Measurements from ENCODE around the gene KLHL20.

KLHL20 gene

GRCh38 chr1:173821680-173822079 is 106.9 kb downstream of the KLHL20 start:
- no peak overlapping the region for H3K4me3 ChIP-seq (replicated peaks; ENCODE audit: low read depth, low read length)
- H3K27me3 ChIP-seq (replicated peaks; ENCODE audit: control insufficient read depth, insufficient read depth, low read length) = no peaks in the 10 kb centered on the region
- no peak for DNase-seq (ENCODE audit: extremely low read depth, insufficient read length)
- TF ChIP-seq, protein P1, sequence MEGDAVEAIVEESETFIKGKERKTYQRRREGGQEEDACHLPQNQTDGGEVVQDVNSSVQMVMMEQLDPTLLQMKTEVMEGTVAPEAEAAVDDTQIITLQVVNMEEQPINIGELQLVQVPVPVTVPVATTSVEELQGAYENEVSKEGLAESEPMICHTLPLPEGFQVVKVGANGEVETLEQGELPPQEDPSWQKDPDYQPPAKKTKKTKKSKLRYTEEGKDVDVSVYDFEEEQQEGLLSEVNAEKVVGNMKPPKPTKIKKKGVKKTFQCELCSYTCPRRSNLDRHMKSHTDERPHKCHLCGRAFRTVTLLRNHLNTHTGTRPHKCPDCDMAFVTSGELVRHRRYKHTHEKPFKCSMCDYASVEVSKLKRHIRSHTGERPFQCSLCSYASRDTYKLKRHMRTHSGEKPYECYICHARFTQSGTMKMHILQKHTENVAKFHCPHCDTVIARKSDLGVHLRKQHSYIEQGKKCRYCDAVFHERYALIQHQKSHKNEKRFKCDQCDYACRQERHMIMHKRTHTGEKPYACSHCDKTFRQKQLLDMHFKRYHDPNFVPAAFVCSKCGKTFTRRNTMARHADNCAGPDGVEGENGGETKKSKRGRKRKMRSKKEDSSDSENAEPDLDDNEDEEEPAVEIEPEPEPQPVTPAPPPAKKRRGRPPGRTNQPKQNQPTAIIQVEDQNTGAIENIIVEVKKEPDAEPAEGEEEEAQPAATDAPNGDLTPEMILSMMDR (IDR thresholded peaks at IDR 0.05; ENCODE audit: insufficient read depth, low read length, poor library complexity, severe bottlenecking) = no peak
- H3K36me3 ChIP-seq (ENCODE audit: control insufficient read depth, insufficient read depth, low read length) = no peaks in the 10 kb centered on the region

- no peak for DNase-seq (ENCODE audit: extremely low read depth, insufficient read length)
- TF ChIP-seq, protein P1 (IDR thresholded peaks at IDR 0.05; ENCODE audit: insufficient read depth, low read length, poor library complexity, severe bottlenecking) = no peak
- Histone ChIP-seq H3K36me3 (ENCODE audit: control insufficient read depth, insufficient read depth, low read length) (no peaks in the 10 kb centered on the region), H3K4me3 (replicated peaks; ENCODE audit: low read depth, low read length) (peak overlapping the region; percentile 91), H3K27me3 (replicated peaks; ENCODE audit: control insufficient read depth, insufficient read depth, low read length) (no peaks in the 10 kb centered on the region)
Measured at GRCh38 chr1:173823781-173824314, 109.1 kb downstream of the KLHL20 start.

GRCh38 chr1:173824315-173825081 is 109.7 kb downstream of the KLHL20 start, which contains the start of the genes CENPL and DARS2:
Gene CENPL, minus strand, starts transcription at chr1:173824883. Its CDS starts 13,584 bp downstream, at chr1:173811299.
Gene DARS2, plus strand, starts transcription at chr1:173824673. Its CDS starts 557 bp downstream, at chr1:173825230.
- peak; percentile 90 for DNase-seq (ENCODE audit: extremely low read depth, insufficient read length)
- Histone ChIP-seq H3K36me3 (ENCODE audit: control insufficient read depth, insufficient read depth, low read length) (no peaks in the 10 kb centered on the region), H3K4me3 (replicated peaks; ENCODE audit: low read depth, low read length) (peak within 1 kb of the TSS; percentile 91), H3K27me3 (replicated peaks; ENCODE audit: control insufficient read depth, insufficient read depth, low read length) (no peaks in the 10 kb centered on the region)
- TF ChIP-seq, protein P1 (IDR thresholded peaks at IDR 0.05; ENCODE audit: insufficient read depth, low read length, poor library complexity, severe bottlenecking) = no peak

- H3K36me3 ChIP-seq (ENCODE audit: control insufficient read depth, insufficient read depth, low read length) = no peaks in the 10 kb centered on the region; the same call in 1 of the 2 replicates
- no peaks in the 10 kb centered on the region for H3K27me3 ChIP-seq (replicated peaks; ENCODE audit: control insufficient read depth, insufficient read depth, low read length)
- no peak for DNase-seq (ENCODE audit: extremely low read depth, insufficient read length)
- H3K4me3 ChIP-seq (replicated peaks; ENCODE audit: low read depth, low read length) = no peak overlapping the region
- TF ChIP-seq, protein P1 (IDR thresholded peaks at IDR 0.05; ENCODE audit: insufficient read depth, low read length, poor library complexity, severe bottlenecking) = no peak
Measured at GRCh38 chr1:173827611-173828010, 112.8 kb downstream of the KLHL20 start.

- no peaks in the 10 kb centered on the region for H3K27me3 ChIP-seq (replicated peaks; ENCODE audit: control insufficient read depth, insufficient read depth, low read length)
- TF ChIP-seq, protein P1 (IDR thresholded peaks at IDR 0.05; ENCODE audit: insufficient read depth, low read length, poor library complexity, severe bottlenecking) = no peak
- no peak for DNase-seq (ENCODE audit: extremely low read depth, insufficient read length)
- H3K4me3 ChIP-seq (replicated peaks; ENCODE audit: low read depth, low read length) = no peak overlapping the region
- H3K36me3 ChIP-seq (ENCODE audit: control insufficient read depth, insufficient read depth, low read length) = no peaks in the 10 kb centered on the region; the same call in none of the 2 replicates
Measured at GRCh38 chr1:173832748-173833147, 118.0 kb downstream of the KLHL20 start.

All from GM06990 (cell line).